Liver (tissue), 9 donors: Measurements from ENCODE around the gene DEDD2. TPM values are rescaled to one million over a fixed set of nuclear protein-coding genes. Genes with fewer than 3 reads are reported as not detected.

Experiments used
- DNase-seq: peaks from one replicate; pipeline ENCODE4 v3.0.0-alpha.2; 2017; ENCODE audit warnings: low spot score
- H3K27ac ChIP-seq, 2 donors: one replicate each; pipeline ENCODE4 v1.7.0; 2013; ENCODE audit warnings: inconsistent platforms in 2 of 2, low read length in 2 of 2, control low read depth in 1 of 2, low read depth in 1 of 2, mild to moderate bottlenecking in 1 of 2
- H3K27me3 ChIP-seq, 4 donors: one replicate each; pipeline versions ENCODE4 v1.6.1 to v1.7.0; 2013; ENCODE audit warnings: low read length in 3 of 4, inconsistent platforms in 1 of 4, mild to moderate bottlenecking in 1 of 4, moderate library complexity in 1 of 4; ENCODE audit not compliant: control insufficient read depth in 4 of 4, insufficient read depth in 4 of 4
- H3K36me3 ChIP-seq, 4 donors: one replicate each; pipeline versions ENCODE4 v1.6.1 to v1.7.0; 2013; ENCODE audit warnings: low read length in 3 of 4, mild to moderate bottlenecking in 3 of 4, low read depth in 1 of 4, moderate library complexity in 1 of 4; ENCODE audit not compliant: control insufficient read depth in 4 of 4, insufficient read depth in 3 of 4
- H3K4me1 ChIP-seq, 4 donors: one replicate each; pipeline versions ENCODE4 v1.6.1 to v1.7.0; 2013; ENCODE audit warnings: low read length in 3 of 4, mild to moderate bottlenecking in 3 of 4, moderate library complexity in 1 of 4; ENCODE audit not compliant: control insufficient read depth in 4 of 4, insufficient read depth in 4 of 4
- H3K4me3 ChIP-seq, 3 donors: one replicate each; pipeline versions ENCODE4 v1.6.1 to v1.7.0; 2013; ENCODE audit warnings: low read length in 3 of 3, control low read depth in 1 of 3, low read depth in 1 of 3, mild to moderate bottlenecking in 1 of 3
- H3K9ac ChIP-seq, 2 donors: one replicate each; pipeline ENCODE4 v1.7.0; 2013; ENCODE audit warnings: low read length in 2 of 2, mild to moderate bottlenecking in 2 of 2, moderate library complexity in 2 of 2, control low read depth in 1 of 2, low read depth in 1 of 2
- H3K9me3 ChIP-seq, 4 donors: one replicate each; pipeline versions ENCODE4 v1.6.1 to v1.7.0; 2013; ENCODE audit warnings: low read length in 3 of 4; ENCODE audit not compliant: control insufficient read depth in 4 of 4
- ATF3 ChIP-seq: IDR thresholded peaks from 2 replicates; pipeline ENCODE4 v1.6.1; 2016; ENCODE audit warnings: antibody characterized with exemption
- CTCF ChIP-seq: fragments of 150-350 bp; IDR thresholded peaks from 2 replicates; pipeline ENCODE4 v1.5.1; 2017; ENCODE audit warnings: improper control_type of control experiment, low read depth, low read length; ENCODE audit not compliant: missing input control
- EGR1 ChIP-seq, 2 donors: IDR thresholded peaks; 2 replicates each; pipeline ENCODE4 v1.6.1; 2016 to 2018; ENCODE audit warnings: antibody characterized with exemption in 2 of 2, low read depth in 2 of 2
- FOXA1 ChIP-seq: IDR thresholded peaks from 2 replicates; pipeline ENCODE4 v1.6.1; 2016; ENCODE audit warnings: antibody characterized with exemption
- FOXA2 ChIP-seq: IDR thresholded peaks from 2 replicates; pipeline ENCODE4 v1.6.1; 2016; ENCODE audit warnings: antibody characterized with exemption
- GABPA ChIP-seq, 2 donors: IDR thresholded peaks in 1 of 2; conservative IDR thresholded peaks in 1 of 2; 2 replicates each; pipeline ENCODE4 v1.6.1; 2016; ENCODE audit warnings: antibody characterized with exemption in 2 of 2, mild to moderate bottlenecking in 1 of 2, moderate library complexity in 1 of 2
- HNF4A ChIP-seq, 2 donors: conservative IDR thresholded peaks; 2 replicates each; pipeline ENCODE4 v1.6.1; 2016; ENCODE audit warnings: antibody characterized with exemption in 2 of 2, mild to moderate bottlenecking in 2 of 2
- HNF4G ChIP-seq: IDR thresholded peaks from 2 replicates; pipeline ENCODE4 v1.6.1; 2016; ENCODE audit warnings: antibody characterized with exemption
- MAX ChIP-seq: IDR thresholded peaks from 2 replicates; pipeline ENCODE4 v1.6.1; 2016; ENCODE audit warnings: antibody characterized with exemption
- RAD21 ChIP-seq, 2 donors: IDR thresholded peaks; 2 replicates each; pipeline ENCODE4 v1.6.1; 2016; ENCODE audit warnings: antibody characterized with exemption in 2 of 2, mild to moderate bottlenecking in 2 of 2
- REST ChIP-seq: IDR thresholded peaks from 2 replicates; pipeline ENCODE4 v1.6.1; 2016; ENCODE audit warnings: antibody characterized with exemption, mild to moderate bottlenecking
- RXRA ChIP-seq, 2 donors: IDR thresholded peaks; 2 replicates each; pipeline ENCODE4 v1.6.1; 2017 to 2018; ENCODE audit warnings: antibody characterized with exemption in 2 of 2, mild to moderate bottlenecking in 1 of 2
- TAF1 ChIP-seq: conservative IDR thresholded peaks from 2 replicates; pipeline ENCODE4 v1.6.1; 2016; ENCODE audit warnings: antibody characterized with exemption, mild to moderate bottlenecking
- YY1 ChIP-seq: IDR thresholded peaks from 2 replicates; pipeline ENCODE4 v1.6.1; 2016; ENCODE audit warnings: antibody characterized with exemption, mild to moderate bottlenecking
- ZBTB33 ChIP-seq: IDR thresholded peaks from 2 replicates; pipeline ENCODE4 v1.6.1; 2016; ENCODE audit warnings: antibody characterized with exemption
- WGBS: extraction: QIAGEN DNeasy Blood & Tissue Kit; methylation state at CpG from one replicate; pipeline ENCODE4 v1.1.7; 2013; 5-methylcytosine and 5-hydroxymethylcytosine counted together
- polyA plus RNA-seq, 2 donors: library from polyadenylated mRNA; stranded (reverse) in 1 of 2; unstranded in 1 of 2; fragments of 200-250 nt in 1 of 2; fragments of >200 nt in 1 of 2; fragmentation: Nextera tagmentation in 1 of 2; extraction: Ambion mirVana in 1 of 2; gene quantifications; one replicate each; pipeline versions ENCODE4 v1.2.1 to v1.2.3, GENCODE V29; 2013 to 2015
- total RNA-seq, 2 donors: library from RNA; depleted of rRNA; stranded (reverse); fragments of >200 nt; gene quantifications; one replicate each; pipeline ENCODE4 v1.2.3, GENCODE V29; 2014
- donor health status: healthy.
- donor health status: healthy.
- donor health status: healthy.
- donor health status: healthy.
- donor health status: healthy.

Gene DEDD2
- total and polyA plus RNA-seq, 4 donors, result 9.6 to 47.1 (median 16.4) TPM

GRCh38 chr19:42168206-42168605 is 49.3 kb downstream of the DEDD2 start:
- no peak for DNase-seq
- 76% methylated on average over 3 of the region's 3 CpGs for WGBS
- Histone ChIP-seq H3K9me3 (no peaks in the 10 kb centered on the region), H3K27me3 (no peaks in the 10 kb centered on the region), H3K9ac (no peak overlapping the region), H3K36me3 (no peaks in the 10 kb centered on the region), H3K4me1 (no peaks in the 10 kb centered on the region), H3K4me3 (no peak overlapping the region), H3K27ac (no peak overlapping the region)
- TF ChIP-seq TAF1, result no peak

- no peak overlapping the region for H3K9ac ChIP-seq
- H3K4me1 ChIP-seq, result no peaks in the 10 kb centered on the region
- no peaks in the 10 kb centered on the region for H3K9me3 ChIP-seq
- no peak for DNase-seq
- H3K36me3 ChIP-seq, result no peaks in the 10 kb centered on the region
- 67% methylated on average over 7 of the region's 7 CpGs for WGBS
- H3K27ac ChIP-seq, result no peak overlapping the region
- no peaks in the 10 kb centered on the region for H3K27me3 ChIP-seq
- no peak overlapping the region for H3K4me3 ChIP-seq
- TF ChIP-seq ATF3 (no peak), CTCF (no peak), YY1 (no peak), EGR1 (IDR thresholded peaks at IDR 0.05; ENCODE audit: low read depth in 2 of 2) (no peak), FOXA2 (no peak), RXRA (IDR thresholded peaks at IDR 0.05) (no peak), HNF4A (conservative IDR thresholded peaks at IDR 0.05) (no peak), REST (no peak), HNF4G (no peak), RAD21 (IDR thresholded peaks at IDR 0.05) (no peak), GABPA (IDR thresholded peaks at IDR 0.05 in 1 of 2, conservative IDR thresholded peaks at IDR 0.05 in 1 of 2) (no peak), FOXA1 (no peak), TAF1 (no peak), ZBTB33 (no peak), MAX (no peak)
Measured at GRCh38 chr19:42166316-42166715, 51.2 kb downstream of the DEDD2 start.
